CD14-positive monocyte (primary cell): ENCODE measurements around the gene DZANK1. TPM values are rescaled to one million over a fixed set of nuclear protein-coding genes. Genes with fewer than 3 reads are reported as not detected.
"Not testable (repeated sequence)": the region's sequence is repeated elsewhere in the genome, so short reads cannot be mapped to it uniquely, and the experiment has no call there.

Source experiments
- DNase-seq, 3 donors: peaks; one replicate each; pipeline ENCODE4 v3.0.0-alpha.2; 2011 to 2022
- H2AFZ ChIP-seq: 2 replicates; pipeline ENCODE4 v1.6.0; 2012; ENCODE audit warnings: mild to moderate bottlenecking, low read depth, low read length, inconsistent platforms; ENCODE audit not compliant: insufficient read depth, poor library complexity, severe bottlenecking
- H3K27ac ChIP-seq, 2 donors: 1 replicate in 1 of 2; 2 replicates in 1 of 2; pipeline ENCODE4 v1.5.1; 2012 to 2013; ENCODE audit warnings: low read length in 2 of 2, control low read depth in 1 of 2, inconsistent platforms in 1 of 2, low read depth in 1 of 2, mild to moderate bottlenecking in 1 of 2
- H3K27me3 ChIP-seq, 2 donors: one replicate each; pipeline versions ENCODE4 v1.6.0 to v1.6.1; 2011 to 2013; ENCODE audit warnings: low read length in 2 of 2; ENCODE audit not compliant: control insufficient read depth in 2 of 2, insufficient read depth in 2 of 2
- H3K36me3 ChIP-seq, 2 donors: replicated peaks in 1 of 2; 1 replicate in 1 of 2; 2 replicates in 1 of 2; pipeline versions ENCODE4 v1.5.1 to v1.6.1; 2012 to 2013; ENCODE audit warnings: low read length in 2 of 2, control low read depth in 1 of 2, inconsistent platforms in 1 of 2, mild to moderate bottlenecking in 1 of 2; ENCODE audit not compliant: insufficient read depth in 2 of 2, control insufficient read depth in 1 of 2
- H3K4me1 ChIP-seq, 2 donors: 1 replicate in 1 of 2; 2 replicates in 1 of 2; pipeline versions ENCODE4 v1.5.1 to v1.6.1; 2012 to 2013; ENCODE audit warnings: low read length in 2 of 2, control low read depth in 1 of 2, inconsistent platforms in 1 of 2, mild to moderate bottlenecking in 1 of 2, moderate library complexity in 1 of 2; ENCODE audit not compliant: insufficient read depth in 2 of 2, control insufficient read depth in 1 of 2
- H3K4me2 ChIP-seq: replicated peaks from 2 replicates; pipeline ENCODE3; 2012; ENCODE audit warnings: low read length, moderate library complexity, mild to moderate bottlenecking; ENCODE audit not compliant: poor library complexity, severe bottlenecking; ENCODE audit errors: extremely low read depth
- H3K4me3 ChIP-seq, 3 experiments: fragments of 200-600 bp in 1 of 3; sonication (generic) in 1 of 3; replicated peaks in 1 of 3; 1 replicate in 2 of 3; 2 replicates in 1 of 3; pipeline ENCODE4 v1.5.1; 2011 to 2013; ENCODE audit warnings: low read length in 3 of 3, mild to moderate bottlenecking in 3 of 3, control low read depth in 2 of 3, low read depth in 2 of 3, inconsistent platforms in 1 of 3, moderate library complexity in 1 of 3
- H3K79me2 ChIP-seq: 2 replicates; pipeline ENCODE4 v1.6.0; 2012; ENCODE audit warnings: mild to moderate bottlenecking, control low read depth, inconsistent platforms, low read length, moderate library complexity; ENCODE audit not compliant: insufficient read depth
- H3K9ac ChIP-seq: 2 replicates; pipeline ENCODE4 v1.6.0; 2017; ENCODE audit warnings: low read length, mild to moderate bottlenecking; ENCODE audit not compliant: insufficient read depth, poor library complexity, severe bottlenecking
- H3K9me3 ChIP-seq, 2 donors: replicated peaks in 1 of 2; 1 replicate in 1 of 2; 2 replicates in 1 of 2; pipeline versions ENCODE4 v1.5.1 to v1.6.1; 2012 to 2013; ENCODE audit warnings: low read length in 2 of 2, control low read depth in 1 of 2; ENCODE audit not compliant: control insufficient read depth in 1 of 2, insufficient read depth in 1 of 2
- H4K20me1 ChIP-seq: 2 replicates; pipeline ENCODE4 v1.6.0; 2012; ENCODE audit warnings: mild to moderate bottlenecking, low read length, control low read depth, moderate library complexity; ENCODE audit not compliant: insufficient read depth
- H3K27ac Mint-ChIP-seq, 7 donors: one replicate each; pipeline ENCODE4 v1.8.0; 2020; ENCODE audit warnings: mild to moderate bottlenecking in 7 of 7, mixed read lengths in 7 of 7, moderate library complexity in 6 of 7, inconsistent platforms in 2 of 7
- H3K27me3 Mint-ChIP-seq, 3 donors: one replicate each; pipeline ENCODE4 v1.8.0; 2021 to 2022; ENCODE audit warnings: low read depth in 3 of 3, mild to moderate bottlenecking in 3 of 3, mixed read lengths in 3 of 3, moderate library complexity in 3 of 3, inconsistent platforms in 1 of 3
- H3K36me3 Mint-ChIP-seq, 2 donors: one replicate each; pipeline ENCODE4 v1.8.0; 2020; ENCODE audit warnings: mixed read lengths in 2 of 2, inconsistent platforms in 1 of 2, mild to moderate bottlenecking in 1 of 2
- H3K4me1 Mint-ChIP-seq: one replicate; pipeline ENCODE4 v1.8.0; 2020; ENCODE audit warnings: mild to moderate bottlenecking, mixed read lengths
- H3K4me3 Mint-ChIP-seq, 2 donors: one replicate each; pipeline ENCODE4 v1.8.0; 2020; ENCODE audit warnings: mild to moderate bottlenecking in 2 of 2, mixed read lengths in 2 of 2, moderate library complexity in 1 of 2
- H3K9me3 Mint-ChIP-seq, 7 donors: one replicate each; pipeline ENCODE4 v1.8.0; 2020 to 2022; ENCODE audit warnings: mixed read lengths in 7 of 7, mild to moderate bottlenecking in 6 of 7, moderate library complexity in 6 of 7, inconsistent platforms in 2 of 7
- WGBS: methylation state at CpG from one replicate; pipeline ENCODE4 v1.1.5; 2013; ENCODE audit warnings: missing lambda C conversion rate; ENCODE audit not compliant: insufficient coverage; 5-methylcytosine and 5-hydroxymethylcytosine counted together
- intact Hi-C, 2 donors: fragments of 100-400 bp; cut with micrococcal nuclease; formaldehyde crosslinking; loops; one replicate each; pipeline versions ENCODE4 v1.15.0 to v1.15.1; 2023
- polyA plus RNA-seq, 3 donors: library from polyadenylated mRNA; depleted of rRNA in 1 of 3; unstranded in 2 of 3; stranded (reverse) in 1 of 3; fragments of 300-500 nt in 2 of 3; fragments of >200 nt in 1 of 3; fragmentation: Illumina TruSeq in 2 of 3; gene quantifications; 1 replicate in 2 of 3; 2 replicates in 1 of 3; pipeline ENCODE4 v1.2.3, GENCODE V29; 2012 to 2021
- TF ChIP-seq, protein P1 (sequence below): fragments of 200-600 bp; IDR thresholded peaks from one replicate; pipeline ENCODE4 v1.8.0; 2022; ENCODE audit warnings: antibody characterized with exemption, mild to moderate bottlenecking

Gene DZANK1
- polyA plus RNA-seq, 3 donors = 0.17 to 1.3 (median 0.69) TPM

DNA sequence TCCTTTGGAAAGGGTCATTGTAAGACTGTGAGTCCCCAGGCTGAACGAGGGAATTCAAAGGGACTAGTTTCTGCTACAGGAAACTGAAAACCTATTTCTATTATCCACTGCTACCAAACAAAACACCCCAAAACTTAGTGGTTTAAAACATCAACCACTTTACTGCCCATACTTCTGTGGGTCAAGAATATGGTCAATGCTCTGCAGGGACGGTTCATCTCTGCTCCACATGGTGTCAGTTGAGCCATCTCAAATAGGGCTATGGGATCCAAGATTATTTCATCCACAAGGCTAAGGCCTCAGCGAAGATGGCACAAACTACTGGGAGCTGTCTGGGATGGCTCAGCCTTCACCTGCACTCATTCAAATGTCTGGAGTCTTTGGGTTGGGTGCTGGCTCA lies 65.5 kb downstream of the DZANK1 start:
- H3K4me3 ChIP-seq = no peak overlapping the region
- peaks cover 27 to 34% of the 10 kb centered on the region in 2 donors for H3K36me3 Mint-ChIP-seq
- H3K9ac ChIP-seq = no peak overlapping the region
- no peak overlapping the region for H3K27ac Mint-ChIP-seq
- peaks cover 31% of the 10 kb centered on the region for H3K4me1 Mint-ChIP-seq
- peaks cover 0 to 20% of the 10 kb centered on the region in 2 donors for H3K36me3 ChIP-seq
- H3K4me2 ChIP-seq = no peak overlapping the region
- no peaks in the 10 kb centered on the region for H3K27me3 Mint-ChIP-seq
- H2AFZ ChIP-seq = no peak overlapping the region
- TF ChIP-seq, protein P1, sequence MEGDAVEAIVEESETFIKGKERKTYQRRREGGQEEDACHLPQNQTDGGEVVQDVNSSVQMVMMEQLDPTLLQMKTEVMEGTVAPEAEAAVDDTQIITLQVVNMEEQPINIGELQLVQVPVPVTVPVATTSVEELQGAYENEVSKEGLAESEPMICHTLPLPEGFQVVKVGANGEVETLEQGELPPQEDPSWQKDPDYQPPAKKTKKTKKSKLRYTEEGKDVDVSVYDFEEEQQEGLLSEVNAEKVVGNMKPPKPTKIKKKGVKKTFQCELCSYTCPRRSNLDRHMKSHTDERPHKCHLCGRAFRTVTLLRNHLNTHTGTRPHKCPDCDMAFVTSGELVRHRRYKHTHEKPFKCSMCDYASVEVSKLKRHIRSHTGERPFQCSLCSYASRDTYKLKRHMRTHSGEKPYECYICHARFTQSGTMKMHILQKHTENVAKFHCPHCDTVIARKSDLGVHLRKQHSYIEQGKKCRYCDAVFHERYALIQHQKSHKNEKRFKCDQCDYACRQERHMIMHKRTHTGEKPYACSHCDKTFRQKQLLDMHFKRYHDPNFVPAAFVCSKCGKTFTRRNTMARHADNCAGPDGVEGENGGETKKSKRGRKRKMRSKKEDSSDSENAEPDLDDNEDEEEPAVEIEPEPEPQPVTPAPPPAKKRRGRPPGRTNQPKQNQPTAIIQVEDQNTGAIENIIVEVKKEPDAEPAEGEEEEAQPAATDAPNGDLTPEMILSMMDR = no peak
- DNase-seq = no peak
- no peak overlapping the region for H3K4me3 Mint-ChIP-seq
- H3K27me3 ChIP-seq = no peaks in the 10 kb centered on the region
- peaks cover 13 to 23% (median 18%) of the 10 kb centered on the region in 7 donors for H3K9me3 Mint-ChIP-seq
- WGBS = no CpG with 5 or more reads among the region's 3 CpGs
- H4K20me1 ChIP-seq = no peaks in the 10 kb centered on the region
- peaks cover 15 to 19% of the 10 kb centered on the region in 2 donors for H3K4me1 ChIP-seq
- no peak overlapping the region for H3K27ac ChIP-seq
- intact Hi-C loops = no loop called here
- peaks cover 3% of the 10 kb centered on the region for H3K79me2 ChIP-seq
- peaks cover 9 to 22% of the 10 kb centered on the region in 2 donors for H3K9me3 ChIP-seq

DNA sequence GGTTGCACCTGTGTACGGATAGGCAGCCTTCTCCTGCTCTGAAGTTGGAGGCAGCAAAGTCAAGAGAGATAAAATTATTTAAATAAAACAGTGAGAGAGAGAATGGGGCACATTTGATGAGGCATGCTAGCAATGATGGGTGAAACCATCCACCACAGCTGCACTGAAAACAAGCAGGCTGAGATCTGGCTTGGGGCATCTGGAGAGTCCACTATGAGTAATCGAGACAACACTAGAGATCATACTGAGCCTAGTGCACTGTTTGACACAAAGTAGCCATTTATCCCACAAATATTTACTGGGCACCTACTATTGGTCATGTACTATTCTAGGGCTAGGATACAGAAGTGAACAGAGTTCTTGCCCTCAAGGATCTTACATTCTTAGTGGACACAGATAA lies 66.4 kb downstream of the DZANK1 start:
- WGBS = 100% methylated on average over 1 of the region's 2 CpGs
- DNase-seq = no peak
- TF ChIP-seq, protein P1 = no peak
- peaks cover 27 to 31% of the 10 kb centered on the region in 2 donors for H3K36me3 Mint-ChIP-seq
- Histone ChIP-seq H3K79me2 (peaks cover 3% of the 10 kb centered on the region), H4K20me1 (no peaks in the 10 kb centered on the region), H3K4me1 (peaks cover 23 to 27% of the 10 kb centered on the region in 2 donors), H3K4me2 (no peak overlapping the region), H3K27ac (no peak overlapping the region), H2AFZ (no peak overlapping the region), H3K4me3 (no peak overlapping the region), H3K9ac (no peak overlapping the region), H3K36me3 (peaks cover 0 to 20% of the 10 kb centered on the region in 2 donors), H3K27me3 (no peaks in the 10 kb centered on the region), H3K9me3 (peaks cover 9 to 22% of the 10 kb centered on the region in 2 donors)
- intact Hi-C loops = no loop called here
- no peaks in the 10 kb centered on the region for H3K27me3 Mint-ChIP-seq
- H3K27ac Mint-ChIP-seq = no peak overlapping the region
- H3K9me3 Mint-ChIP-seq = peaks cover 13 to 22% (median 18%) of the 10 kb centered on the region in 7 donors
- peaks cover 39% of the 10 kb centered on the region for H3K4me1 Mint-ChIP-seq
- no peak overlapping the region for H3K4me3 Mint-ChIP-seq

GRCh38 chr20:18398713-18399112 lies 68.1 kb downstream of the DZANK1 start:
- DNase-seq, H3K27ac ChIP-seq, H3K4me3 ChIP-seq, H4K20me1 ChIP-seq, intact Hi-C loops, H3K9ac ChIP-seq, H2AFZ ChIP-seq, H3K27me3 Mint-ChIP-seq, H3K4me2 ChIP-seq, H3K4me3 Mint-ChIP-seq, H3K79me2 ChIP-seq, H3K27ac Mint-ChIP-seq, H3K27me3 ChIP-seq: not testable (repeated sequence)
- peaks cover 30 to 44% of the 10 kb centered on the region in 2 donors for H3K4me1 ChIP-seq
- Mint-ChIP-seq H3K9me3 (peaks cover 11 to 21% (median 18%) of the 10 kb centered on the region in 7 donors), H3K4me1 (peaks cover 49% of the 10 kb centered on the region), H3K36me3 (peaks cover 23 to 26% of the 10 kb centered on the region in 2 donors)
- peaks cover 0 to 20% of the 10 kb centered on the region in 2 donors for H3K36me3 ChIP-seq
- no CpG with 5 or more reads among the region's 8 CpGs for WGBS
- peaks cover 9 to 22% of the 10 kb centered on the region in 2 donors for H3K9me3 ChIP-seq
